HG03575 (cell line): Measurements from ENCODE around the gene PLEKHH1.

Experiments used
- ATAC-seq: cut with Tn5 transposase; IDR thresholded peaks from one replicate; pipeline ENCODE4 v1.9.1; 2021; ENCODE audit not compliant: unreplicated experiment, insufficient number of reproducible peaks, low FRiP score; ENCODE audit errors: extremely low read depth

The PLEKHH1 gene

DNA sequence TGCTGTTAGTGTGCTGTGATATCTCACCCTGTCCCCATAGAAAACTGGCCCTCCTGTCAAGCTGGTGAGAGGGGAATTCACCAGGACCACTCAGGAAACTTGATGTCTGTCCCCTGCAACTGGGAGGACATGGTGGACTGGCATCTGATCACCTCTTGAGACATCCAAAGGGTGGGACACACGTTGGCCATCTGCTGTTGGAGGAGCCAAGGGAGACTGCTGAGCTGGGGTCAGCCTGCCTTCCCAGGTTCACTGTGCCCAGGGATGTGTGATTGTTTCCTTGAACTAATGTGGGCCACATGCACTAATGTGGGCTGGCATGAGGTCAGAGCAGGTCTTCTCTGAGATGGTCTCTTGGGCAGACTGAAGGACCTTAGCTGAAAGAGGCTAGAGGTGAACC is 27.8 kb upstream of the PLEKHH1 start:
- no peak for ATAC-seq

DNA sequence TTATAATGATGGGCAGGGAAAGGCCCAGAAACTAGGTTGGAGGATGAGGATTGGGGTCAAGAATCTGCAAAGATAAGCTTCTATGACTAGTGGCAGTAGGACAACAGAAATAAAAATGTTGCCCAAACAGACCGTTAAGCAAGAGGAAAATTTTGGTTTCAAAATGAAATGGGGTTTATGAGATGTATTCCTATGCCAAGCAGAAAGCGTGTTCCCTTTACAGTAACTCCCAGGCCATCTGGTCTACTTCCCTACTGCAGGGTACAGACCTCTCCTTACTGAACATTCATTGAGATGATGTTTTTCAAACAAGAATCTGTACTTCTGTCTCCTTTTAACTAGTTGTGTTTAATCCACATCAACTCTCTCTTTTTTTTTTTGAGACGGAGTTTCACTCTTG is 24.1 kb upstream of the PLEKHH1 start:
- ATAC-seq, result no peak

GRCh38 chr14:67510121-67510520 is 23.0 kb upstream of the PLEKHH1 start:
- no peak for ATAC-seq

GRCh38 chr14:67510836-67511235 is 22.3 kb upstream of the PLEKHH1 start:
- no peak for ATAC-seq

DNA sequence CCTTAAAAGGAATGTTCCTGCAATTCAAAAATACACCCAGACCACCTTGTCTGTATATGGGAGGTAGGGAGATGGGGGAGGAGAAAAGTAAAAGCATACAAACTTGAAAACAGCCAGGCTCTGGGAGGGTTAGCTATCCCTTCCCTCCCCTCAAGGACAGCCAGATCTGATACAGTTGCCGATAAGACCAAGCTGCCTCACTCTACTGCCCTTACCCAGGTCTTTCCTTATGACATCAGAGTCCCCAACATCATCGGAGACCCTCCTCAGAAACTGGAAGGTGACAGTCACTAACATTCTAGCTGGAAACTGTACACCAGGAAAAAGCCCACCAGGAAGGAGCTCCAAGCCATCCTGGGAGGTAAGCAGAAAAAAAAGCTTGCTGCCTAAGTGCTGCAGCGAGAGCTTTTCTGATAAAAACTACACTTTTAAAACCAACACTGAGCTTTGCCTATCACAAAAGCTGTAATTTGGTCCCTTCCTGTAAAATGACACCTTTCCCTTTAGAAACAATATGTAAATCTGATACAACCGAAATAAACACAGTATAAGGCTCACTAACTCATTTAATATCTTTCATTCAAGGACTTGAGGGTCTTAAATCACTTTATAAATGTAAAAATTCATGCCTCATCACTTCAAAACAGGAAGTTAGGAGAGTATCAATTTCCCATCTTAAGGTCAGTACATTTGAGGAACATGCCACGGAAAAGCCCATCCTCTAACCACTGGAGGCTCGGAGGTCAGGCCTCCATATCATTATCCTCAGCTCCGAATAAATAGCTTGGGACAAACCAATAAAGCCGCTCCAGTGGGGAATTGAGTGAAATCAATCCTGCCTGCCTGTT is 20.4 kb upstream of the PLEKHH1 start:
- no peak for ATAC-seq

- ATAC-seq, result no peak
These were observed 19.4 kb upstream of the PLEKHH1 start for GRCh38 chr14:67513631-67514108.

DNA sequence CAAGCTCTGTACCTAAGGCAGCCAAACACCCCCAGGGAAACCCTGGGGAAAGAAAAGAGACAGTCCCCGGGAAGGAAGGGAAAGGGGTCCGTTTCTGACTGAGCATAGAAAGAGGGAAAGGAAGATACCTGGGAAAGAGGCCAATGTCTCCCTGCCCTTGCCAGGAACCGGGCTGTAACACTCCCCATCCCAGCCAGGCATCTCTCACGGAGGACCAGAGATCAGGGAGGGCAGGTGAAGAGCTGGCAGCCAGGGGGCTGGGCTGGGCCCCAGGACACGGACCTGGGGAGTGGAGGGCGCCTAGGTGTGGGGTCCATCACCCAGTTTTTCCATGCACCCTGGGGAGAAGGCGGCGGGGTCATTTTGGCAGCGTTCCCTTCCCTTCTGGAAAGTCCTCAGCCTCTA is 18.9 kb upstream of the PLEKHH1 start:
- ATAC-seq, result no peak

DNA sequence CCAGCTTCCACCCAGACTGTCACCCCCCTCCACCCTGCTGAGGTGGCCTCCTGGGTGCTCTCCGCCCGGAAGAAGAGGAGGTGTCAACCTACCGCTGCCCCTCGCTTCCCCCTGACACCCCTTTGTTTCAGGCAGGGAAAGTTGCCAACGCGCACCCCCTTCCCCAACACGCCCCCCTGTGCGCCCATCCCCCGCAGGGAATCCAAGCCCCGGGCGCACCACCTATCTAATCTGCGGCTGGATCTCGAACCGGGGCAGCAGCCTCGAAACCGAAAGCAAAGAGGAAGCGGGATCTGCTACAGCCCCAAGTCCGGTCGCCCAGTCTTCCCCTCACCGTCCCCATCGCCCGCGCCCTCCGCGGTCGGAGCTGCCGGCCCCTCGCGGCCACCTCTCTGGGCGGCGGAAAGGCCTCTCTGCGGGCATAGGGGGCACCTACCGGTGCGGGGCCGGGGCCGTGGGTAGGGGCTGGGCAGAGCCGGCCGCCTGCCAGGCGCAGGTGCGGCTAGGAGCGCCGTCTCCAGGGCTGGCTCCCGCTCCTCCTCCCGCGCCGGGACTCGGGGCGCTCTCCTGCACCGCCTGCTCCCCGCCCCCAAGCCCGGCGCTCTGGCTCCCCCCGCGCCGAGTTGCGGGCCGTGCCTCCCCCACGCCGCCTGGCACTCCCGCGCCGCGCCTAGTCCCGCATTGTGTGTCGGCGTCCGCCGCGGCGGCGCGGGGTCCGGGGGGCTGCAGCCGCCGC is 18.3 kb upstream of the PLEKHH1 start:
- ATAC-seq, result no peak

DNA sequence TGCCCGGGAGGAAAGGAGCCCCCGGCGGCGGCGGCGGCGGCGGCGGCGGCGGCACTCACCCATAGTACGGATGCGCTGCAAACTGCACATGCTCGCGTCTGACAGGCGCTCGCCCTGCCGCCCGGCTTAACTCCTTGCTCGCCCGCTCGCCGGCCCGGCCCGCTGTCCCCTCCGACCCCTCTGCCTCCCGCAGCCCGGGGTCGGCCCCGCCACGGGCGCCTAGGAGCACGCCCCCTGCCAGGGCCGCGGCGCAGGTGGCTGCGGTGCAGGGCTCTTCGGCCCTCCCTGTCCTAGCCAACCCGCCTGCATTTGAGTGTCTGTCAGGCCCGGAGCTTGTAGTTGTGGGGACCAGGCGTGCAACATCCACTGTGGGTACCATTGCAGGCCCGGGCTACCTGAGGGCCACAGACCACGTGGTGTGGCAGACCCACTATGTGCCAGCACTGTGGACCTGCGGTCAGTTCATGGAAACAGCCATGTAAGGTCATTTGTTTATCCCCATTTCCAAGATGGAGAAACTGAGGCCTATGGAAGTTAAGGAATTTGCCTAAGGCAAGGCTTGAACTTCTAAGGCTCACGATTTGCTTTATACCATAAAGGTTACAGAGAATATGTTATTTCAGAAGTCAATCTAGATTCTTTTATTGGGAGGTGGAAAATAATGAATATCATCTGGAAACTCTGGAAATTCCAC is 17.6 kb upstream of the PLEKHH1 start:
- no peak for ATAC-seq

- no peak for ATAC-seq
These were observed 16.4 kb upstream of the PLEKHH1 start for GRCh38 chr14:67516676-67517075.

GRCh38 chr14:67517083-67517482 is 16.0 kb upstream of the PLEKHH1 start:
- ATAC-seq, result no peak

DNA sequence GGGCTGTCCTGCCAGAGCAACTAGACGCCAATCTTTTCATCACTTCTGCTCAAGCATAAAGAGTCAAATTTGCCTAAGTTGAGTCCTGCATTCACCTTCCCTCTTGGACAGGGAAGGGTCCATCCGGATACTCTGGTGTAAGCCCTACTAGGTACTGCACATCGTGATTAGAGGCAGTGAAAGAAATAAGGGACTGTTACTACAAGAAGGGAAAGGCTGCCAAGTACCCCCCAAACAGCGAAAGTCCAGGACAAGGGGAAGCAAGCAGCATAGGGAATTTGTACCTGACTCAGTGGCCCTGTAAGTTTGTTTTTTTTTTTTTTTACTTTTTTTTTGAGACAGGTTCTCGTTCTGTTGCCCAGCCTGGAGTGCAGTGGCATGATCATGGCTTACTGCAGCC is 13.7 kb upstream of the PLEKHH1 start:
- ATAC-seq, result no peak

DNA sequence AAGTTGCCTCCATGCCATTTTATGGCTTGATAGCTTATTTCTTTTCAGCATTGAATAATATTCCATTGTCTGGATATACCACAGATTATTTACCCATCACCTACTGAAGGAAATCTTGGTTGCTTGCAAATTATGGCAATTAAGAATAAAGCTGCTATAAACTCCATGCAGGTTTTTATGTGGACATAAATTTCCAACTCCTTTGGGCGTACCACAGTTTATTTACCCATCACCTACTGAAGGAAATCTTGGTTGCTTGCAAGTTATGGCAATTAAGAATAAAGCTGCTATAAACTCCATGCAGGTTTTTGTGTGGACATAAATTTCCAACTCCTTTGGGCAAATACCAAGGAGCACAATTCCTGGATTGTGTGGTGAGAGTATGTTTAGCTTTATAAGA is 12.6 kb upstream of the PLEKHH1 start:
- no peak for ATAC-seq

- no peak for ATAC-seq
These were observed 10.8 kb upstream of the PLEKHH1 start for GRCh38 chr14:67522270-67522669.

- no peak for ATAC-seq
These were observed 9.1 kb upstream of the PLEKHH1 start for GRCh38 chr14:67523764-67524633.

DNA sequence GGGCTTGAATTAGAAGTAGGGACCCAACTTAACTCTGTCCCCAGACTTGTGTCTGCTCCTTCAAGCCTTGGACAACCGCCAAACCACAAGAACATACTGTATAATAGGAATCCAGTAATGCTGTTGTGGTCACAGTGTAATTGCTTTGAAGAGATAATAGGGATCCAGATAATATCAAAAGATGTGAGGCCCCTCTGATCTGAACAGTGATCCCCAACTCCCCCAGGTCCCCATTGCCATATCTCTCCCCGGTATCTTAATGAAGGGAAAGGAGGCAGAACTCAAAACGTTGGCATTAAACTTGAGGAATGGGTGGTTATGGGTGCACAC is 8.5 kb upstream of the PLEKHH1 start:
- ATAC-seq, result no peak

- no peak for ATAC-seq
These were observed 7.7 kb upstream of the PLEKHH1 start for GRCh38 chr14:67525389-67525788.

- no peak for ATAC-seq
These were observed 6.9 kb upstream of the PLEKHH1 start for GRCh38 chr14:67526181-67526580.
